EL (cell line): ENCODE data around the gene NAGA.

ENCODE experiments used
- DNase-seq: peaks from one replicate; pipeline ENCODE4 v3.0.0-alpha.2; 2016

The NAGA gene

DNA sequence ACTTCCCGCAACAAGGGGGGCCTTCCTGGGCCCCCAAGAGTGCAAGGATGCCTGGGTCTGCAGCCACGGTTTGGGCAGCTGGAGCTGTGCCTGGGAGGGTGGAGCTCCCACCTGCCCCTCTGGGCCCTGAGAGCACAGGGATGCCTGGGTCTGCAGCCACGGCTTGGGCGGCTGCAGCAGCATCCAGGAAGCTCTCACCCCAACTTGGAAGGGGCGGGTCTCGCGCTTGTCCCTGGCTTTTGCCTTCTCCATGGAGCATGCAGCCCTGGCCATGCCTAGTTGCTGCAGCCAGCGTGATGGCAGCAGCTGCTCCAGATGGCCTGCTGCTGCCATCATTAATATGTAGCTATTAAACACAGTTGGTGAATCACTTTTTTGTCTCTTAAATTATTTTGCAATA, 35.4 kb downstream of the NAGA start:
- DNase-seq: no peak

DNA sequence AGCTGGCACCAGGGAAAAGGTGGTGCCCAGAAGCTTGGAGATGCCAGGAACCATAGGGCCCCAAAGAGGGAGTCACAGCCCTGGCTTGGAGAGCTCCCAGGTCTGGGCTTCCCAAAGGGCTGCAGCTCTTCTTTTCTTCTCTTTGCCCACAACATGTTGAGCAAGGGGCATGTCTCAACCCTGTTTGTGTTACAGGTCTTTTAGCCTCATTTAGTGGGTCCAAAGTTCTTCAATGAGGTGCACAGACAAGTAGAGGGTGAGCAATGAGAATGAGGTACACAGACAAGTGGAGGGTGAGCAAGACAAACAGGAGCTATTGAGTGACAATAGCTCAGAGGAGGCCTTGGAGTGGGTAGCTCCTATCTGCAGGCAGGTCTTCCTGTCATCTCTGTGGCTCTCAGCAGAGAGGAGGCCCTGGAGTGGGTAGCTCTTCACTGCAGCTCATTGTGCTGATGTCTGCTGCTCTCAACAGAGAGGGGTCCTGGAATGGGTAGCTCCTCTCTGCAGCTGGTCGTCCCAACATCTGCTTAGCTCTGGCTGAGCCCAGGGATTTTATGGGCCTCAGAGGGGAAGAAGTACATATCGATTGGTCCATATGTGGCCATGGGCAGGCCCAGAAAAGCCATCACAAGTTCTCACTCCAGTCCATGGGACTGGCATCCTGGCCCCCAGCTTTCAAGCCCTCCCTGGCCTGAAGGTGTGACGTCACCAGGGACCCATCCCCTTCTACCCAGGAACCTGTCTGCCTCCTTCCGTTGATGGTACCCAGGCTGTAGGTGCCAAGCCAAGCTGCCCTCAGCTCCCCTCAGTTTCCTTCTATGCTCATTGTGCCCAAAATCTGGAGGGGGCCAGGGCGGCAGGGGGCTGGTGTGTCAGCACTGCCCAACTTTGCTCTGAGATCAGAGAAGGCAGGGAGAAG, 37.1 kb downstream of the NAGA start:
- DNase-seq: no peak

DNA sequence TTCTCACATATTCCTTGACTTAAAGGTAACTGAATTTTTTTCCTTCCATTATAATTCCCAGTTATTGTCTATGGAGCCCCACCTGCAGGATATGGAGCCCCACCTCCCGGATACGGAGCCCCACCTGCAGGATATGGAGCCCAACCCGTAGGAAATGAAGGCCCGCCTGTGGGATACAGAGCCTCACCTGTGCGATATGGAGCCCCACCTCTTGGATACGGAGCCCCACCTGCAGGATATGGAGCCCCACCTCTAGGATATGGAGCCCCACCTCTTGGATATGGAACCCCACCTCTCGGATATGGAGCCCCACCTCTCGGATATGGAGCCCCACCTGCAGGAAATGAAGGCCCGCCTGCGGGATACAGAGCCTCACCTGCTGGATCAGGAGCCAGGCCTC, 43.9 kb downstream of the NAGA start:
- DNase-seq: no peak

DNA sequence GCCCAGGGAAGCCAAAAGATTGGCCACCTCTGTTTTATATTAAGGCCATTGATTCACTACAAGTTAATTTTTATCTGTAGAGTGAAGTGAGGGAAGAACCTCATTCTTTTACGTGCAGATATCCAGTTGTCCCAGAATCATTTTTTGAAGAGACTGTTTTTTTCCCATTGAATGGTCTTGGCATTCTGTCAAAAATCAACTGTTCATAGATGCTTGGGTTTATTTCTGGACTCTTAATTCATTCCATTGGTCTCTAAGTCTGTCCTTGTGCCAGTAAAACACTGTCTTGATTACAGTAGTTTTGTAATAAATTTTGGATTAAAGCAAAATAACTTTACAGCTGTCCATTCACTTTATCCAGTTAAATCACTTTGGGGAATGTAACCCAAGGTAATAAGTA, 45.2 kb downstream of the NAGA start:
- DNase-seq: no peak

DNA sequence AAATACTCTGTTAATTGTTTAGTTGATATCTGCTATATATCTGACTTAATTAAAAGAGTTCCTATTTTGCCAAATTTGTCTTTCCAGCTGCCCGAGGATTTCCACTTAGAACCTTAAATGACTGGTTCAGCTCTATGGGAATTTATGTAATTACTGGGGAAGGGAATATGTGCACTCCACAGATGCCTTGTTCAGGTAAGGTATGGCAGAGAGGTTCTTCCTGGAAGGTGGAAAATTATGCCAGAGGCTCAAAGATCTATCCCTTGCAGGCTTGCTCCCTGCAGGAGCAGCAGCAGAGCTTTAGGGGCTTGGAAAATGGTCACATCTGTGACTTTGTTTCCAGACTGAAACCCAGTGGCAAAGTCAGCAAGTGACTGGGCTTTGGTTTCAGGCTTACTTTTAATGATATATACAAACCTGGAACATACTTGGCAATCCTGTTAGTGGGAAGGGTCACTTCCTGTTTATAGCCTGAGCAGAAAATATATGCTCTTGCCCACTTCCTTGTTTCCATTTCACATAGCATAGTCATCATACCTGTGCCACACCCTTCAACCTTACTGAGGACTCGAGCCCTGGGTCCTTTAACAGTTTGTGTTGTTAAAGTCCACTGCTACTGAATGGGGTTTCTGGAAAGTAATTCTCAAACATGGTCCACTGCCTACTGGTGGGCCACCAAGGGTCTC, 48.3 kb downstream of the NAGA start:
- DNase-seq: no peak

DNA sequence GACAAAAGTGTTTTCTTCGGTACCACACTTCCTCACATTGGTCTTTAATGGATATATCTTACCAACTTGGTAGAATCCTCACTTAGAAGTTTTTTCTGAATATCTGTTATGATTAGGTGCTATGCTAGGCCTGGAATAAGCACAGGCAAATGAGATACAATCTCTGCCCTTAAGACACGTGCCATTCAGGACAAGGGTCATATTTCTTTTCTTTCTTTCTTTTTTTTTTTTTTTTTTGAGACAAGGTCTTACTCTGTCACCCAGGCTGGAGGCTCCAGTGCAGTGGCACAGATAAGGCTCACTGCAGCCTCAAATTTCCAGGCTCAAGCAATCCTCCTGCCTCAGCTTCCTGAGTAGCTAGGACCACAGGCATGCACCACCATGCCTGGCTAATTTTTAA, 49.0 kb downstream of the NAGA start:
- no peak for DNase-seq

DNA sequence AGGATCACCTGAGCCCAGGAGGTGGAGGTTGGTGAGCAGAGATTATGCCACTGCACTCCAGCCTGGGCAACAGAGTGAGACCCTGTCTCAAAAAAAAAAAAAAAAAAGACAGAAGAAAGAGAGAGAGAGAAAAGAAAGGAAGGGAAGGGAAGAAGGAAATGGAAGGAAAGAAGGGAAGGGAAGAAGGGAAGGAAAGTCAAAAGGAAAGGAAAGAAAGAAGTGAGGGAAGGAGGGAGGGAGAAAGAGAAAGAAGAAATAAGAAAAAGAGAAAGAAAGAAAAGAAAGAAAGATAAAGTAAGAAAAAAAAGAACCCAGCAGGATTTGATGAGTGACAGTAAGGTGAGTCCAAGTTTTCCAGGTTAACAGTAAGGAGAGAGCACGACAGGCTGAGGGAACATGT, 52.4 kb downstream of the NAGA start:
- DNase-seq: no peak

DNA sequence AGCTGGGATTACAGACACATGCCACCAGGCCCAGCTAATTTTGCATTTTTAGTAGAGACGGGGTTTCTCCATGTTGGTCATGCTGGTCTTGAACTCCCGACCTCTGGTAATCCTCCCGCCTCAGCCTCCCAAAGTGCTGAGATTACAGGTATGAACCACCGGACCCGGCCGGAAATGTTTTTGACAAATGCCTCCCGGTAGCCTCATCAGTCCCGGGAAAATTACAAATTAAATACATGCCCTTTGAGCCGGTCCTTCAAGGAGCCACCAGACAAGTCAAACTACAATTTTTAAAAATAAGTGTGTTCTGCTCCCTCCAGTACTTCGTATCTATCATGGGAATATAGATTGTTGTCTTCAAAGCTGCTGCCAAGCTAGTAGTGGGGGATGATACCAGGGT, 54.5 kb downstream of the NAGA start:
- DNase-seq: no peak

DNA sequence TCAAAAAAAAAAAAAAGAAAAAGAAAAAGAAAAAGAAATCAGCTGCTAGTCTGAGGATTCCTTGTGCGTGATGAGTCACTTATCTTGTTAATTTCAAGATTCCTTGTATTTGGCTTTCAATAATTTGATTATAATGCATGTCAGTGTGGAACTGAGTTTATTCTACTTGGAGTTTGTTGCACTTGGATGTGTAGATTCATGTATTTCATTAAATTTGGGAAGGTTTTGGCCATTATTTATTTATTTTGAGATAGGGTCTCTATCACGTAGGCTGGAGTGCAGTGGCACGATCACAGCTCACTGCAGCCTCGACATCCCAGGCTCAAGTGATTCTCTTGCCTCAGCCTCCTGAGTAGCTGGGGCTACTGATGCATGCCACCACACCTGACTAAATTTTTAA, 57.2 kb downstream of the NAGA start:
- DNase-seq: no peak

DNA sequence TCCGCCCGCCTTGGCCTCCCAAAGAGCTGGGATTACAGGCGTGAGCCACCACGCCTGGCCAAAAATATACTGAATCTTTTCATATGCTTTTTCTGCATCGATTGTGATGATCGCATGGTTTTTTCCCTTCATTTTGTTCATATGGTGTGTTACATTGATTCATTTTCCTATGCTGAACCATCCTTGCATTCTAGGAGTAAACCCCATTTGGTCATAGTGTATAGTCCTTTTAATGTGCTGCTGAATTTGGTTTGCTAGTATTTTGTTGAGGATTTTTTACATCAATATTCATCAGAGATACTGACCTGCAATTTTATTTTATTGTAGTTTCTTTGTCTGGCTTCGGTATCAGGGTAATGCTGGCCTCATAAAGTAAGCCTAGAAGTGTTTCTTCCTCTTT, 59.8 kb downstream of the NAGA start:
- DNase-seq: no peak
